Suprapubic skin (tissue), 4 donors: ENCODE data around the gene DCAF7.

Experiments
- CTCF ChIP-seq, 2 donors: fragments of 200-600 bp in 1 of 2; fragments of 450-650 bp in 1 of 2; sonication (generic) in 1 of 2; IDR thresholded peaks; one replicate each; pipeline ENCODE4 v1.5.1; 2016 to 2019; ENCODE audit warnings: antibody characterized with exemption in 2 of 2, mild to moderate bottlenecking in 1 of 2, moderate library complexity in 1 of 2
- EP300 ChIP-seq: sonication (generic); formaldehyde crosslinking; IDR thresholded peaks from one replicate; pipeline ENCODE4 v1.6.1; 2017; ENCODE audit warnings: antibody characterized with exemption
- POLR2A ChIP-seq, 2 donors: fragments of 450-650 bp; IDR thresholded peaks; one replicate each; pipeline ENCODE4 v1.6.1; 2017; ENCODE audit warnings: antibody characterized with exemption in 2 of 2, mild to moderate bottlenecking in 2 of 2, moderate library complexity in 2 of 2
- POLR2AphosphoS5 ChIP-seq, 3 donors: sonication (generic); formaldehyde crosslinking; IDR thresholded peaks; one replicate each; pipeline ENCODE4 v1.6.1; 2017; ENCODE audit warnings: antibody characterized with exemption in 3 of 3

- TF ChIP-seq CTCF (IDR thresholded peaks at IDR 0.05), result no peak
- no peak for TF ChIP-seq POLR2AphosphoS5 (IDR thresholded peaks at IDR 0.05)
- TF ChIP-seq EP300, result no peak
- no peak for TF ChIP-seq POLR2A (IDR thresholded peaks at IDR 0.05)
These were observed 32.3 kb upstream of the DCAF7 start for GRCh38 chr17:63517825-63518534.
